GM12801 (cell line): ENCODE measurements around the gene NEGR1.

Experiments used
- CTCF ChIP-seq: IDR thresholded peaks from one replicate; pipeline ENCODE4 v1.5.1; 2011; ENCODE audit warnings: control low read depth; ENCODE audit not compliant: insufficient read length; ENCODE audit errors: extremely low read depth

NEGR1 gene

GRCh38 chr1:71371581-71371980 is 910.8 kb downstream of the NEGR1 start:
- TF ChIP-seq CTCF, result no peak

GRCh38 chr1:71364236-71364635 is 918.1 kb downstream of the NEGR1 start:
- no peak for TF ChIP-seq CTCF

- TF ChIP-seq CTCF, result no peak
These were observed 919.6 kb downstream of the NEGR1 start for GRCh38 chr1:71362691-71363090.

GRCh38 chr1:71362076-71362475 is 920.3 kb downstream of the NEGR1 start:
- TF ChIP-seq CTCF, result no peak

GRCh38 chr1:71357708-71358107 is 924.6 kb downstream of the NEGR1 start:
- TF ChIP-seq CTCF, result no peak

GRCh38 chr1:71351438-71351837 is 930.9 kb downstream of the NEGR1 start:
- TF ChIP-seq CTCF, result no peak

- TF ChIP-seq CTCF, result no peak
These were observed 931.5 kb downstream of the NEGR1 start for GRCh38 chr1:71350805-71351204.

- no peak for TF ChIP-seq CTCF
These were observed 932.0 kb downstream of the NEGR1 start for GRCh38 chr1:71350330-71350729.
